Measurements from ENCODE around the gene PRR11.
"Not testable (repeated sequence)": the region's sequence is repeated elsewhere in the genome, so short reads cannot be mapped to it uniquely, and the experiment has no call there.

Gene PRR11

GRCh38 chr17:59172436-59173004 lies 17.0 kb downstream of the PRR11 start:
- no peak for DNase-seq (ENCODE audit: low spot score)
- TF ChIP-seq CTCF (IDR thresholded peaks at IDR 0.05; ENCODE audit: extremely low read depth, missing control alignments) = no peak

GRCh38 chr17:59174671-59175070 lies 19.1 kb downstream of the PRR11 start:
- TF ChIP-seq CTCF (IDR thresholded peaks at IDR 0.05; ENCODE audit: extremely low read depth, missing control alignments) = no peak
- no peak for DNase-seq (ENCODE audit: low spot score)

GRCh38 chr17:59175076-59175475 lies 19.5 kb downstream of the PRR11 start:
- no peak for TF ChIP-seq CTCF (IDR thresholded peaks at IDR 0.05; ENCODE audit: extremely low read depth, missing control alignments)
- no peak for DNase-seq (ENCODE audit: low spot score)

- DNase-seq (ENCODE audit: low spot score) = no peak
- no peak for TF ChIP-seq CTCF (IDR thresholded peaks at IDR 0.05; ENCODE audit: extremely low read depth, missing control alignments)
Observed at GRCh38 chr17:59178266-59178985, 22.9 kb downstream of the PRR11 start.

- not testable (repeated sequence) for DNase-seq (ENCODE audit: low spot score)
Observed at GRCh38 chr17:59179601-59180000, 24.1 kb downstream of the PRR11 start.

- no peak for DNase-seq (ENCODE audit: low spot score)
- TF ChIP-seq CTCF (IDR thresholded peaks at IDR 0.05; ENCODE audit: extremely low read depth, missing control alignments) = no peak
Observed at GRCh38 chr17:59180626-59181025, 25.1 kb downstream of the PRR11 start.

GRCh38 chr17:59181481-59181880 lies 25.9 kb downstream of the PRR11 start:
- DNase-seq (ENCODE audit: low spot score) = no peak
- TF ChIP-seq CTCF (IDR thresholded peaks at IDR 0.05; ENCODE audit: extremely low read depth, missing control alignments) = no peak

- TF ChIP-seq CTCF (IDR thresholded peaks at IDR 0.05; ENCODE audit: extremely low read depth, missing control alignments) = no peak
- DNase-seq (ENCODE audit: low spot score) = no peak
Observed at GRCh38 chr17:59185997-59186396, 30.5 kb downstream of the PRR11 start.

All from GM20000 (cell line).